GM19351 (cell line): ENCODE results near the gene LRRC61.

ENCODE experiments used
- ATAC-seq: cut with Tn5 transposase; IDR thresholded peaks from one replicate; pipeline ENCODE4 v1.9.1; 2021; ENCODE audit warnings: mild to moderate bottlenecking, moderate library complexity; ENCODE audit not compliant: unreplicated experiment

Gene LRRC61

DNA sequence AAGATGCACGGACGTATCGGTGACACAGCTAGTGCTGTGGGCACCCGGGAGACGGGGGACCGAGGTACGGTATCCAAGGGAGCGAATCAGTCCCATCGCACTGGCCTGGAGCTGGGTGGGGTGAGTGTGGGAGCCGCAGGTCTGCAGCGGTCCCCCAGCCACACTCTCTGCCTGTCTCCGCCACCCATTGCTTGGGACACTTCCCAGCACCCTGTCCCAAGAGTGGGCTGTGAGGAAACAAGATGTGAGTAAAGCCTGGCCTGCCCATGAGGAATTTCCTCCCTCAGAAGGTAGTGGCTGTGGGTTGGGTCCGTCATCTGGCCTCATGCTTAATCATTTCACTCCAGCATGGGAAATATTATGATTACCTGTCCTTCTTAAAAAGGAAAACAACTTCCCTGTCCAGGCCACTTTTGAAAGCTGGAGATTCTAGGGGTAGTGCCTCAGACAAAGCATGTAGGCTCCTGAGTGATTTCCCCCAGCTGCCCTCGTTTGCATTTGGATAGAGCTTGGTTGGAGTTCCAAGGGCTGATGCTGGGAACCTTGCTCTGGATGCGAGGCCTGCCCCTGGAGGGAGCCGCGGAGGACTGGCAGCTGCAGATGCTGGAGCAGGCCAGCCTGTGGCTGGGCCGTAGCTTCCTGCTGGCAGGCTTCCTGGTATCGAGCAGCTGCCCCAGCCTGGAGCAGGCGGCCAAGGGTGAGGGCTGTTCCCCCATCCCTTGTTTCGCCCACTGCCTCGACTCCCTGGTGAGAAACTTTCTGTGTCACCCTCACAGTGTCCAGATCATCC, 6.4 kb downstream of the LRRC61 start:
- no peak for ATAC-seq

DNA sequence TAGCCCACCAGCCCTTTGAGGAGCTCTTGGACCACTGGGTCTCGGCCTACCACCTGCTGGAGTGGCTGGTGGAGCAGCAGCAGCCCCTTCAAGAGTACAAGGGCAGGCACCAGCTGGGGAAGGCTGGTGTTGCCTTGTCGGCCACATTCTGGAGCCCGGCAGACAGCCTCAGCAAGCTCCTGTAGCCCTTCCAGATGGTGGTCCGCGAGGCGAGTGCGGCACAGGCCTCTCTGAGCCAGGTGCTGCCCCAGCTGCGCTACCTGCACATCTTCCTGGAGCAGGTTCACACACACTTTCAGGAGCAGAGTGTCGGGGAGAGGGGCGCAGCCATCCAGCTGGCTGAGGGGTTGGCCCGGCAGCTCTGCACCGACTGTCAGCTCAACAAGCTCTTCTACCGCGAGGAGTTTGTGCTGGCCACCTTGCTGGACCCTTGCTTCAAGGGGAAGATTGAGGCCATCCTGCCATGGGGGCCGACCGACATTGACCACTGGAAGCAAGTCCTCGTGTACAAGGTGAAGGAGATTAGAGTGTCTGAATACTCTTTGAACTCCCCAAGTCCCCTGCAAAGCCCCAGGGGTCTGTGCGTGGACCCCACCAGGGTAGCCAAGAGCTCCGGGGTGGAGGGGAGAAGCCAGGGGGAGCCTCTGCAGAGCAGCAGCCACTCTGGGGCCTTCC, 7.2 kb downstream of the LRRC61 start:
- ATAC-seq = no peak

DNA sequence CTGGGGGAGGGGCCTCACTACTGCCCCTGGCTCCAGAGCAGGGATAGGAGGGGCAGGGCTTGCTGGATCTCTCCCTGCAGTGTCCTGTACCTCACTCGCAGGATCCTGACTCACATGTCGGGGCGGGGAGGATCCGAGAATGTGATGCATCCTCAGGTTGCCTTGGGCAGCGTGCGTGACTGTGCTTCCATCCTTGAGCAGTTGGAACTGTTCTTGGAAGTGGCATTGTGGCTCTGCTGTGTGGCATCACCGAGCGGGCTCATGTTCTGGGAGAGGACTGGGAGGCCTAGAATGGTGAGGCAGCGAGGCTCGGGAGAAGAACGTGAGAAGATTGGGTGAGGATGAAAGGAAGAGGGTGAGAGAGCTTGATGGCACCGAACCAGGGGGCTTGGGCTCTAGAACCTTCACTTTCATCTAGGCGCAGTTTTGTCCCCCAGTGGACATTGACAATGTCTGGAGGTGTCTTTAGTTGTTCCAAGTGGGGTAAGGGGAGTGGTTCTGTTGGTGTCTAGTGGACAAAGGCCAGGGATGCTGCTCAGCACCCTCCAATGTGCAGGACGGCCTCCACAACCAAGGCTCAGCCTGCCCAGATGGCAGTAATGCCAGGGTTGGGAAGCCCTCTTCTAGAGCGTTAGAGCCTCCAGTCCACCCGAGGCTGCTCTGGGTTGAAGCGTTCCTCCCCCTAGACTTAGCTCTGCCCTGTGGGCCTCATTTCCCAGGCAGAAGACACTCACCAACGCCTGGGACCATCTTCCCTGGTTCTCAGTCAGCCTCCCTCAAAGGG, 9.9 kb downstream of the LRRC61 start:
- ATAC-seq = no peak

DNA sequence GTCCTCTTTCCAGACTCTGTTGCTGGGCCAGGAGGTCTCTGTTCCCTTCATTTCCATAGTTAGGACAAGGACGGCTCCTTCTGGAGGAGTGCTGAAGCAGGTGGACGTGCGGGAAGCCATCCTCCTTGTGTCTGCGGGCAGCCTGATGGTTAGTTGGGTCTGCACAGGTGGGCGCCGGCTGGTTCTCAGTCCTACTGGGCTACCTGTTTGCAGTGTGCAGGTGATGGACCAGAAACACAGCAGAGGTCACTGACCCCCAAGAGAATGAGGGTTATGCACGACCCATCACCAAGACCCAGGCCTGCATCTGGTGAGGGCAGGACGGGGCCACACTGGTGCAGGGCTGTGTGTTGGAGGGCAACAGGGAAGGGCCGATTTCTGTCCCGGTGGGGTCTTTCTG, 10.5 kb downstream of the LRRC61 start:
- no peak for ATAC-seq

DNA sequence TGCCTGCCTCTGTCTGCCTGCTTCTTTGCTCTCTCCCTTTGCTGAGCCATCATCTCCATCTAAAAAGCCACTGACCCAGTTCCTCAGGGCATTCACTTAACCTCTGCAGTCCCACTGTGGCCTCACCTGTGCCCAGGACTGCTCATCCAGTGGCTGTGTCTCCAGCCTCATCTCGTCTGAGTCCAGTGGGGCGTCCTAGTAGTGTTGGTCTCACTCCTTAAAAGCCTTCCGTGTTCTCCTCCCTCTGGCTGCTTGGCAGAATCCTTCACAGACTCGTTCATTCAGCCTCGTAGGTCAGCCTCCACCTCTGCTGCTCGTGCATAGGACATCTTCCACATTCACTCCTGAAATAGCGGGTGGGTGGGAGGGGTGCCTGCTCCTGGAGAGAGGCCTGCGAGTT, 11.0 kb downstream of the LRRC61 start:
- no peak for ATAC-seq

DNA sequence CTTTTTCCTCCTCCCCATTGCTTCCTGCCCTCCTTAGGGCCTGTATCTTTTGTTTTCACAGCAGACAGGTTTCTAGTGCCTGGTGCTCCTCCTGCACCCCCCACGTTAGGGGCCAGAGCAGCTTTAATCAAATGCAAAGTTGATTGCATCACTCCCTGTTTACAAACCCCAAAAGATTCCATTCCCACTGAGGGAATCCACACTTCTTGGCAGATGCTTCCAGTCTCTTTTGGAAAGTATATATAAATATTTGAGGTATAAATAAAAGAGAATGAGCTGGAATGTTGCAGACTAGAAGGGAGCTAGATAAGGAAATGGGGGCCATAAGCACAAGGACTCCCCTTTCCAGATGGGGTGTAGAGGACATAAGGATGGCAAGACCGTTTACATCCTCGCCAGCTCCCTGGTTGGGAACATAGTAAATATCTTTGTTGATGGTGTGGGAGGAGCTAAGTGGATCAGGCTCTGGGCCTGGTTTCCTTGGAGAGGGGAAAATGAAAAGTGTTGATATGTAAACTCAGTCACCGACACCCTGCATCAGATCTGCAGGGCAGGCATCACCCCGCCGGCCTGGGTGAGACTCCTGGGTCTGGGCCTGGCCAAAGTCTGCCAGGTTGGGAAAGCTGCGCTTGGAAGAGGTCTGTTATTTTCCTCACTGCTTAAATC, 12.1 kb downstream of the LRRC61 start:
- ATAC-seq = no peak

DNA sequence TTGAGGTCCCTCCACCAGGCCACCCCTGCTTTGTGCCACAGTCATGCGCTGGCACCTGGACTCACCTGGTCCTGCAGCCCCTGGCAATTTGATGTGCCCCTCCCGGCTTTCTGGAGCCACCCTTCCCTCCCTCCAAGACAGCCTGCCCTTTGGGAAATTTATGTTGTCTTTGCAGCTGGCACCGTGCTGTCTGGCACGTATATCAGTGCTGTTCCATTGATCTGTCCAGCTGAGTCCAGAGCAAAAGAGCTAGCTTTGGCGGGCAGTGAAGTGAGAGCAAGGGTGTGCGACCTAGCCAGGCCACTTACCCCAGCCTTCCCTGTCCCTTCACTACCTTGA, 12.6 kb downstream of the LRRC61 start:
- no peak for ATAC-seq

DNA sequence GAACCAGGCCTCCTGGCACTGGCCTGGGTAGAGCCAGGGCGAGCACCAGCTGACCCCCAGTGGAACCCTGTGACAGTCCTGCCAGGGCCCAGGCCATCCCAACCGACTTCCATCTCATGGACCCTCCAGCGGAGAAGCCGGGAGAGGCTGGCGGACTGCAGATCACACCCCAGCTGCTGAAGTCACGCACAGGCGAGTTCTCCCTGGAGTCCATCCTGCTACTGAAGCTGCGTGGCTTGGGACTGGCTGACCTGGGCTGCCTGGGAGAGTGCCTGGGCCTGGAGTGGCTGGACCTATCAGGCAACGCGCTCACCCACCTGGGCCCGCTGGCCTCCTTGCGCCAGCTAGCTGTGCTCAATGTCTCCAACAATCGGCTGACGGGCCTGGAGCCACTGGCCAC, 13.6 kb downstream of the LRRC61 start:
- no peak for ATAC-seq

DNA sequence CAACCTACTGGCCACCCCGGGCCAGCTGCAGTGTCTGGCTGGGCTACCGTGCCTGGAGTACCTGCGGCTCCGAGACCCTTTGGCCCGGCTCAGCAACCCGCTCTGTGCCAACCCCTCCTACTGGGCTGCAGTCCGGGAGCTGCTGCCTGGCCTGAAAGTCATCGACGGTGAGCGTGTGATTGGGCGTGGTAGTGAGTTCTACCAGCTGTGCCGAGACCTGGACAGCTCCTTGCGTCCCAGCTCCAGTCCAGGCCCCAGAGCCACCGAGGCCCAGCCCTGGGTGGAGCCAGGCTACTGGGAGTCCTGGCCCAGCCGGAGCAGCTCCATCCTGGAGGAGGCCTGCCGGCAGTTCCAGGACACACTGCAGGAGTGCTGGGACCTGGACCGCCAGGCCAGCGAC, 14.0 kb downstream of the LRRC61 start:
- ATAC-seq = no peak

DNA sequence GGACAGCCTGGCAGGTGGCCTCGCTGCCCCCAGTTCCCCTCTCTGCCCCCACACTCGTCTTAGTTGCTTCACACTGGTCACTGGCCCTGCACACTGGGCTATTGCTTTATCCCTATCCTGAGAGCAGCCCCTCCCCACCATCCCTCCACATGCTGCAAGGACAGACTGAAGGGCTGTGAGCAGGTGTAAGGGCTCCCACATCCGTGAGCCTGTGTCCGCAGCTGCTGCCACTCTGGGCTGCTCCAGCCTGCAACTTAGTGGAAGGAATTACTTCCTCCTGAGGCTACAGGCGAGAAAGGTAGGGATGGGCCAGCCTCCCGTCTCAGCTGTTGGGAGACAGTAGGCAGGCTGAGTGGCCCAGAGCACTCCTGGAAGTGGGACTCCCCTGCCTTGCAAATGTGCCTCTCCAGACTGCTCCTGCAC, 14.5 kb downstream of the LRRC61 start:
- no peak for ATAC-seq

DNA sequence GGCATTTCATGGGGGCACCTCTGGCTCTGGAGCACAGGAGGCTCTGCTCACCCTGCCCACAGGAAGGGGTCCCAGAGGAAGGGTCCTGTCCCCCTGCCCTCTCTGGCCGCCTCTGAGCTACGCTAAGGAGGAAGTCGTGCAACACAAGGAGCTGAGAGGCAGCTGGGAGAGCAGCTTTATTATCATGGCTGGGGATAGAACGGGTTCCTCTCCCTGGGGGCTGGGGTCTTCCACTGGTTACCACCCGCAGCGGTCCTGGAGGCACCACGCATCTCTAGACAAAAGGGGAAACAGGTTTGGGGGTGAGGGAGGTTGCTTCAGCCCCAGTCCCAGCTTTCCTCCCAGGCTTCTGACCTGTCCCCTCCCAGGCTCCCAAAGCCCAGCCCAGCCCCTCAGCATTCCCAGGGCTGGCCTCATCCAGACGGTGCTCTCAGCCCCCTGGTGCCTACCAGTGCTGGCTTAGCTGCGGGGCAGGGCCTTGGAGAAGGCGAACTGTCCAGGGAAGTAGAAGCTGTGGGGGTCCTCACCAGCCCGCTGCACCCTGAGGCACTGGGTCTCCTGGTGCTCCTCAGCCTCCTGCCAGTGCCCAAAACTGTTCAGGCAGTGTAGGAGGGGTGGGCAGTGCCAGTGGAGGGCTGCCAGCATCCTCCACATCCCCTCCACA, 15.1 kb downstream of the LRRC61 start:
- ATAC-seq = no peak

DNA sequence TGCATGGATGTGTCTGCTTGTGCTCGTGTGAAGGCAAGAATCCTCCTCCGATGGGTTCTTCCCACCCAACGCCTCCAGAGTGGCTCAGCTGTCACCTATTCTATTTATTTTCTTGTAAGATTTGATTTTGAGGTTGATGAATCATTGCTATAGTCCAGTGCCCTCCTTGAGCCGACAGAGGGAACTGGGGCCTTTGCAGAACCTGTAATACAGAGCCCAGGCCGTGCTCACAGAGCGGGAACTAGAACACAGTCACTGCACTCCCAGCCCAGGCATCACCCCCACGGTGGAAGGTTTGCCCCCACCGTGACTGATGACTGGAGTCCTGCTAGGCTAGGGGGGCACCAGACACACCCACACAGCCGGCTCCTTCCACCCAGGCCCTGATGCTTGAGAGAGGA, 16.3 kb downstream of the LRRC61 start:
- ATAC-seq = no peak

DNA sequence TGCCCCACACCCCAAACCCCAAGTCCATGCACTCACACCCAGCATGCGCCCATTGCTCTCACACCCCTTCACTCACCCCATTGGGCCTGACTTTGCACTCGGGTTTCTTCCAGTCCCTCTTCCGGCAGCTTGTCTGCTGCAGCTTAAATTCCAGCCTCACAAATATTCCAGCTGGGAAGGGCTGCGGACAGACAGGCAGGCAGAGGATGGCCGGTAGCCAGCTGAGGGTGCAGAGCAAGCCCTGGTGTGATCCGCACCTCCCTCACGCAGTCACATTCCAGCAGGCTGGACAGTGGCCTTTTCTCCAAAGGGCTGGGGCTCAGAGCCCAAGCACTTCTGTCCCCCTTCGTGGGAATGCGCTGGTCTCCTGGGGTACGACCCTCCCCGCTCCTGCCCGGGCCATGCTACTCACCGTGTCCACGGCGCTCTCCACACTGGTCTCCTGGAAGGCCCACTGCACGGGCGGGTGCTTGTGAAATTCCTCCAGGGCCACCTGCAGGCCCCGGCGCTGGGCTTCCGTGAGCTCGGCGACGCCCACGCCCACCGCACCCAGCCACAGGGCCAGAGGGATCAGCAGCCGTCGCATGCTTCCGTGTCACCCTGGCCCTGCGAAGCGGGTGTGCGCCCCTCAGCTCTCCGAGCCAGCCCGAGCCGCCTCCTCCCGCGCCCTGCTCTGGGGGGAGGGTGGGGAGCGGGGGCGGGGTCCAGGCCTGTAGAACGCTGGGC, 17.0 kb downstream of the LRRC61 start:
- ATAC-seq = no peak

DNA sequence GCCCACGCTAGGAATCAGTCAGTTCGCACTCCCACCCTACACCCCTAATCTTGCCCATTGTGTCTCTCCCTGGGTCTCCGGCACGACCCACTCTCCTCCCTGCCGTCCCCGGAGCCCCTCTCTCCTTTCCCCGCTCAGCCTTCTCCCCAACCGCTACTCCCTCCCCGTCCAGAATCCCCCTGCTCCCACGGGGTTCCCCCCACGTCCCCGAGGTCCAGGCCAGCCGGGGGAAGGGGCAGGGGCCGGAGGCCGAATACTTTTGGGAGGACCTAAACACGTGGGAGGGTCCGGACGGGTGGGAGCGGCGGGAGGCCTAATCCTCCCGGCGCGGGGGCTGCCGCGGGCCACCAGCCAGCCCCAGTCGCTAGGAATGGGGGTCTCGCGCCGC, 17.7 kb downstream of the LRRC61 start:
- ATAC-seq = no peak

DNA sequence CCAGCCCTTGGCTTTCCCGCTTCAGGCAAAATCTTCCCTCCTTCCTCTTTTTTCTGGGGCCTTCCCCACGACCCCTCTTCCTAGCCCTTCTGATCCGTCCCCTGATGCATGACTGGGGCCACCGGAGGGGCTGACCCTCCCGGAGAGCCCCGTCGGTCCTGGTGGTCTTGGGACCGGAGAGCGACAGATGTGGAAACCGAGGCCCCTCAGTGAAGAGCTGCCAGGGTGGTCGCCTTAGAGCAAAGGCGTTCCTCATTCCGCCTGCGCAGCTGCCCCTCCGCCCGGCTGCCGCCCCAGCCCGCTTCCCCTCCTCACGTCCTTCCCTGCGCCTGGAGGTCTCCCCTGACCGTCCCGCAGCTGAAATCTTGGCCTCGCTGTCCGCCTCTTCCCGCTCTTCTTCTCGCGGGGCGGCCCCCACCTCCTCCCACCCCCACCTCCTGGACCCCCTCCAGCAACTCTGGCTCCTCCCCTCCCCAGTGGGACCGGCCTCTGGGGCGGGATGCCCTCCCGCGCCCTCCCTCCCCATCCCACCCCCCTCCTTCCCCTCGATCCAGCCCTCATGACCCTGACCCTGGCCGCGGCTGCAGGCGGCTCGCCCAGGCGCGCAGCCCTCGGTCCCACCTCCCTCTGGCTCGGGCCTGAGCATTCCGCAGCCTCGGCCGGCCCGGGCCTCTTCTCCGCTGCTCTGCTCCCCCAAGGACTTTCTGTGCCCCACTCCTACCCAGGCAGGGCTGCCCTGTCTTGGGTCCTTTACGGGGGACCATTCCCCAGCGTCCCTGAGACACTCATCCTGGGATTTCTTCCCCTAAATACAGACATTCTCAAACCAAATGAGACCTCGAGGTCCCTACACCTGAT, 18.3 kb downstream of the LRRC61 start, which contains the start of gene RARRES2:
Gene RARRES2, minus strand, starts transcription at position 367 of the 858 bp plus-strand sequence. CDS start 1,020 bp downstream, outside the sequence.
- no peak for ATAC-seq

DNA sequence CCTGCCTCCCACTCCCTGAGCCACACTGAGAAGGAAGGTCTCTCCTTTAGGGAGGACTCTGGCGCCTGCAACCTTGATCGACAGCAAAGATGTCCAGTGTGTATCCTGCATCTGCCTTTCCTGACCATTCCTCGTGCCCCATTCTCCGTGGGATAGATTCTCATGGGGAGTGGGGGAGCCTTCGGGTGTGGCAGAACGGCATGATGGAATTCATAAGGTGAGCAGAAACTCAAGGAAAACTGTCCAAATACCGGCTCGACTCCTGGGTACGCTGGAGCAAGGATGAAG, 18.9 kb downstream of the LRRC61 start:
- ATAC-seq = no peak

DNA sequence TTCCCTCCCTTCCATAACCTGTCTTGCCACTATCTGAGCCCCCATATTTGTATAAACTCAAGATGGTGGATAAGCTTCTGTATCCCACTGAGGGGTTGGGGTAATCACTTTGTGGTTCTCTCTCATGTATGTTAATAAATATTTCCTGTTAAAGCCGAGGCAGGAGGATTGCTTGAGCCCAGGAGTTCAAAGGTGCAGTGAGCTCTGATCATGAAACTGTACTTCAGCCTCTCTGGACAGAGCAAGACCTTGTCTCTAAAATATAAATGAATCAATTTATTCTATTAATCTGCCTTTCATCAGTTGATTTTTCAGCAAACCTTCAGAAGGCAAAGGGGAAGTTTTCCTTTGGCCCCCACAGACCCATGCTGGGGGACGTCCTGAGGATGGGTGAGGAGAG, 20.1 kb downstream of the LRRC61 start:
- no peak for ATAC-seq

DNA sequence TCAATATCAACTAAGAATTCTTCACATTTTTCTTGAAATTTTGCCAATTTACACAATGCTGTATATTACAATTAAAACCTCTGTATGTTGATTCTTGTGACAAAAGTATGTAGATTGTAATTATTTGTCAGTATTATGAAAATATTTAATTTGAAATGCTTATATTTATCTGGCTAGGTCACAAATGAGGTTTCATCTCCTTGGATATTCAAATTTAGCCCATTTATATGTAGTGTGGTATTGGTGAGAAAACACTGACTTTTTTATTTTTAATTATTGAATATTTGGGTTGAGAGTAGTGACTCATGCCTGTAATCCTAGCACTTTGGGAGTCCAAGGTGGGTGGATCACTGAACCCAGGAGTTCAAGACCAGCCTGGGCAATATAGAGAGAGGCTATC, 21.1 kb downstream of the LRRC61 start:
- ATAC-seq = no peak

DNA sequence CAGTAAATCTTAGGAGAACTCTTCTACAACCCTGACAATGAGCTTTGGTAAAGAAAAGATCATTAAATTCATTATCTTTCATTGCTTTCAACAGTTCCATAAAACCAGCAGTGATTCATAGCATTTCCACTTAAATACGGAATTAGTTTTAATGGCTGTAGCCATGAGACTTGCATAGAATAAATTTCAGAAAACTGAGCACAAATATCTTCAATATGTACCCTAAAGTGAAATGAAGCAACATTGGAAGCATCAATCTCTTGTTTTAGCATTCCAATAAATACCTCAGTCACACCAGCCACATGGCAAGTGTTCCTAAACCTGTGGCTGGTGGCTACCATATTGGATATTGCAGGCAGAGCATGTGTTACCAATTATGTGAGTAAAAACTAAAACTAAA, 21.9 kb downstream of the LRRC61 start:
- no peak for ATAC-seq
